Measurements from ENCODE around the gene GRAMD1C. TPM values are rescaled to one million over a fixed set of nuclear protein-coding genes. Genes with fewer than 3 reads are reported as not detected.

Gene GRAMD1C
- total and polyA plus RNA-seq, 2 donors (not counting 3 experiments of a cell fraction or from before 2014, with no cell fraction given) = 7.0 to 24.0 TPM

- no peaks in the 10 kb centered on the region for H3K36me3 ChIP-seq (ENCODE audit: control insufficient read depth in 2 of 2, extremely low read depth in 1 of 2, insufficient read depth in 2 of 2, low read length in 2 of 2)
- peak within 1 kb of the TSS; percentile 4 to 63 (median 61) for H3K4me3 ChIP-seq (replicated peaks in 1 of 3; ENCODE audit: insufficient read depth in 1 of 3, low read depth in 1 of 3, low read length in 3 of 3)
- H3K4me2 ChIP-seq (ENCODE audit: insufficient read depth, low read length) = peak within 1 kb of the TSS; percentile 84
- H3K9ac ChIP-seq (replicated peaks; ENCODE audit: extremely low read depth, insufficient read depth, low read length) = peak within 1 kb of the TSS; percentile 6
- H3K9me1 ChIP-seq (replicated peaks; ENCODE audit: control insufficient read depth, extremely low read depth, insufficient read depth, low read length) = no peaks in the 10 kb centered on the region
- peak; percentile 59 for FAIRE-seq
- ChIA-PET POLR2A (no interaction called here), CTCF (no interaction called here)
- H3K27ac ChIP-seq (ENCODE audit: insufficient read depth, low read depth, low read length) = no peak within 1 kb of the TSS
- no TSS peak for BruUV-seq (replicated peaks)
- dilution Hi-C loops (cut with MboI; ENCODE audit: extremely low pct_ligation_motif_present, low sequenced_read_pairs) = no loop called here
- no peaks in the 10 kb centered on the region for H3K79me2 ChIP-seq (ENCODE audit: control insufficient read depth, insufficient read depth, low read length)
- H3K27me3 ChIP-seq (ENCODE audit: control insufficient read depth in 2 of 2, insufficient read depth in 2 of 2, low read length in 2 of 2) = no peaks in the 10 kb centered on the region
- DNase-seq (ENCODE audit: low read depth, low spot score) = peak; percentile 36
- H3K9me3 ChIP-seq (replicated peaks; ENCODE audit: control insufficient read depth, insufficient read depth, low read length) = no peaks in the 10 kb centered on the region
- TF ChIP-seq EZH2 (IDR thresholded peaks at IDR 0.05; ENCODE audit: borderline replicate concordance, low read depth, low read length, severe bottlenecking) = no peak
- no peak for TF ChIP-seq JUN (IDR thresholded peaks at IDR 0.05; ENCODE audit: borderline replicate concordance, insufficient read depth, insufficient read length, low read depth)
- no peak for TF ChIP-seq GATA2 (IDR thresholded peaks at IDR 0.05; ENCODE audit: insufficient read depth, insufficient read length, low read depth, low read length)
- TF ChIP-seq POLR2A (IDR thresholded peaks at IDR 0.05; ENCODE audit: low read depth, low read length) = no peak
- no peak for TF ChIP-seq POLR2AphosphoS5 (IDR thresholded peaks at IDR 0.05; ENCODE audit: insufficient read depth, low read depth, low read length)
- no peak for TF ChIP-seq FOS (IDR thresholded peaks at IDR 0.05; ENCODE audit: borderline replicate concordance, insufficient read depth, low read length)
- no peak for TF ChIP-seq CTCF (IDR thresholded peaks at IDR 0.05; ENCODE audit: extremely low read depth in 1 of 2, insufficient read depth in 1 of 2, low read depth in 1 of 2, low read length in 2 of 2)
- TF ChIP-seq MAX (IDR thresholded peaks at IDR 0.05; ENCODE audit: insufficient read depth, insufficient read length) = no peak
- TF ChIP-seq MYC (IDR thresholded peaks at IDR 0.05; ENCODE audit: low read depth, low read length) = no peak
- H4K20me1 ChIP-seq (replicated peaks; ENCODE audit: control insufficient read depth, extremely low read depth, insufficient read depth, low read length) = no peaks in the 10 kb centered on the region
- H2AFZ ChIP-seq (ENCODE audit: low read depth, low read length) = peak within 1 kb of the TSS; percentile 38
- H3K4me1 ChIP-seq (ENCODE audit: control insufficient read depth, extremely low read depth, insufficient read depth, low read length) = peaks cover 7% of the 10 kb centered on the region
- intact Hi-C loops (cut with micrococcal nuclease) = loop anchor here (2.0 to 10.0 kb wide), 3 partner anchors 109 to 210 kb away; partner anchors contain the start of genes CCDC191 and QTRT2
Observed at GRCh38 chr3:113947372-113948014, 108.9 kb downstream of the GRAMD1C start, which contains the start of gene ZDHHC23. ZDHHC23 (plus strand) TSS chr3:113948013; CDS start chr3:113948803, 790 bp downstream.

Measured in endothelial cell of umbilical vein (primary cell).